Large intestine (tissue), 3 donors: Measurements from ENCODE around the gene MCC. TPM values are rescaled to one million over a fixed set of nuclear protein-coding genes. Genes with fewer than 3 reads are reported as not detected.

ENCODE experiments used
- DNase-seq, 2 donors: peaks; one replicate each; pipeline versions ENCODE4 v3.0.0 to v3.0.0-alpha.2; 2013
- H3K27ac ChIP-seq: one replicate; pipeline ENCODE4 v1.5.1; 2013; ENCODE audit warnings: low read length
- H3K27me3 ChIP-seq: 2 replicates; pipeline ENCODE4 v1.6.1; 2013; ENCODE audit warnings: low read length; ENCODE audit not compliant: control insufficient read depth, insufficient read depth
- H3K36me3 ChIP-seq: 2 replicates; pipeline ENCODE4 v1.6.1; 2013; ENCODE audit warnings: low read length; ENCODE audit not compliant: control insufficient read depth, insufficient read depth
- H3K4me1 ChIP-seq: one replicate; pipeline ENCODE4 v1.6.1; 2013; ENCODE audit warnings: low read length; ENCODE audit not compliant: control insufficient read depth, insufficient read depth
- H3K4me3 ChIP-seq: one replicate; pipeline ENCODE4 v1.5.1; 2013; ENCODE audit warnings: low read length
- H3K9me3 ChIP-seq: one replicate; pipeline ENCODE4 v1.6.1; 2013; ENCODE audit warnings: mild to moderate bottlenecking, low read depth, low read length, moderate library complexity; ENCODE audit not compliant: control insufficient read depth
- WGBS: methylation state at CpG from one replicate; pipeline ENCODE4 v1.1.5; 2013; ENCODE audit warnings: low lambda C conversion rate; ENCODE audit not compliant: insufficient coverage; 5-methylcytosine and 5-hydroxymethylcytosine counted together
- polyA plus RNA-seq: library from polyadenylated mRNA; unstranded; fragments of 120-200 nt; gene quantifications from one replicate; pipeline ENCODE4 v1.2.1, GENCODE V29; 2013

The MCC gene
- polyA plus RNA-seq, 1 donor, result 5.2 TPM

DNA sequence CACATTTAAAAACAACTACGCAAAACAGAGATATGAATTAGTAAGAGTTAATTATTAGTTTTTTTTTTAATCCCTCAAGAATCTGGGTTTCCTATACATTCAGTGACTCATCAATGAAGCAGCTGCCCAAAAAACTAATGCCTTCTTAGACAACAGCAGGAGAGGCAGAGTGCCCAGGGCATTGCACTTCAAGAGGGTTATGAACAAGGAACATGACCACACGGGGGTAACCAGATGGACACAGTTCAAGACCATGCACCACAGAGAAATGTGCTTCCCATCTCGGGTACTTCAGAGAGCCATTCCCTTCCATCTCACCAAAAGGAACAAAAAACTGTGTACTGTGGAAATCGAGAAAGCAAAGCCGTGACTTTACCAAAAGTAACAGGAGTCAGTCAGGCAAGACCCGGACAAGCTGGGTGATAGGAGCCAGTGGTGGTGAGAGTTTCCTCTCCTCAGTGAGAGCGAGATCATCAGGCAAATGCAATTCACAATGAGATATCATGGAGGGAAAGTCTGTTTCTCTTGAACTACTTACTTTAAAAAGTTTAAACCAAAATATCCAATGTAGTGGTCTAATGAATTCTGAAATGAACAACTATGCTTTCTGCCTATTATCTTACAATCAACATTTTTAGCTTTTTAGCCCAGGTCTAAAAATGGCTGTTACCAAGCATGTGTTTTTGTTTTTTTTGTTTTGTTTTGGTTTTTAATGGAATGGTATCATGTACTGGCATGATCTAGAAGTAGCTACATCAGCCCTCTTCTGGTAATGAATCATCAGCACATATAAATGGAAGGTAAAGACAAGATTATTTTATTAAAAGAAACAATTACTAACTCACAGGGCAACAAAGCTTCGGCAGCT lies 245.5 kb downstream of the MCC start:
- Histone ChIP-seq H3K9me3 (no peaks in the 10 kb centered on the region), H3K4me1 (no peaks in the 10 kb centered on the region), H3K27me3 (no peaks in the 10 kb centered on the region), H3K4me3 (no peak overlapping the region), H3K27ac (no peak overlapping the region), H3K36me3 (no peaks in the 10 kb centered on the region)
- DNase-seq, result no peak
- 67% methylated on average over 3 of the region's 8 CpGs for WGBS

DNA sequence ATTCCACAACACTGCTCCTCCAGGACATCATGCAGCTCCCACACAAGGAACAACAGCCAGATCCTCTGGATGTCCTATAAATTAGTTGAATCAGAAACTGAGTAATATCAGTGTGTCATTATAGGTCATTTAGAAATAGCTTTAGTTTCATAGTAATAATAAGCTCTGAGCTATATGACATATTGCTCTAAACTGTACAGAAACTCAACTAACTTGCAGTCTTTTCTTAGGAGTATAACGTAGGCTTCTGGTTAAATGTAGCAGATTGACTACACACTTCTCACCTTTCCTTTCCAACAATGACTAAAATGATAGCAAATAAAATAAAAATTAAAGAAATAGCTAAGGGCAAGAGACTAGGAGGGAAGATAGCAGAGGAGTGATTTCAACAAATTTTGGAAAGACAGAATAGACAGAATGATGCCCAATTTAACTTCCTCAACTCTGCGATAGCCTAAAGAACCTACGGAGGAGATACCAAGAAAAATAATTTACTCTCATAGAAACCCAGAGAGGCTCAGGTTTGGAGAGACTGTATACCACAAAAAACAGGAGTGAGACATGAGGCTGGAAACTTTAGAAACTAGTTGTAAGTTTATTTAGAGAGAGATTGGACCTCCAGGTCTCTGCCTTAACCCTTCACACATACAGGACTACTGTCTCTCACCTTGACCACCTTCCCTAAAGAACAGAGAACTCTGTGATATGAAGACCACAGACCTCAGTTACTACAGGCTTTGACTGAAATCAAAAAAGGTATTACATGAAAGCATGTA lies 247.1 kb downstream of the MCC start:
- no peak for DNase-seq
- Histone ChIP-seq H3K9me3 (no peaks in the 10 kb centered on the region), H3K4me1 (no peaks in the 10 kb centered on the region), H3K27ac (no peak overlapping the region), H3K4me3 (no peak overlapping the region), H3K27me3 (no peaks in the 10 kb centered on the region), H3K36me3 (no peaks in the 10 kb centered on the region)
- 100% methylated on average over 2 of the region's 3 CpGs for WGBS

DNA sequence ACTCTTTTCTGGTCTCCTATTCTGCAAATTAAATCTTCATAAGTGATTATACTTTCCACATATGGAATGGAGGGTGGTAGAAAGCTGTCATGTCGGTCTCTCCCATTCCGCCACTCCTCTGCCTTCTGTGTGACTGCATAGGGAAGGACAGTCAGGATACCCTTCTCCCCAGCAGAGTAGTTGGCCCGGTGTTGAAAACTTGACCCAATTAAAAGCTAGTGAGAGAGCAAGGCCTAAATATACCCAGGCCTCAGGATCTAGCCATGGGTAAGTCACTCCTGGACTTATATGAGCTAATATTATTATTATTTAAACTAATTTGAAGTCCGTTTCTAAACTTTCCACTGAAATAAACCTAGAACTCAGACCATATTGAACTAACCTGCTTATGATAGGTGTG lies 248.2 kb downstream of the MCC start:
- no peaks in the 10 kb centered on the region for H3K36me3 ChIP-seq
- WGBS, result 95% methylated on average over 3 of the region's 4 CpGs
- no peak for DNase-seq
- H3K27me3 ChIP-seq, result no peaks in the 10 kb centered on the region
- H3K9me3 ChIP-seq, result no peaks in the 10 kb centered on the region
- no peaks in the 10 kb centered on the region for H3K4me1 ChIP-seq
- H3K27ac ChIP-seq, result no peak overlapping the region
- no peak overlapping the region for H3K4me3 ChIP-seq

DNA sequence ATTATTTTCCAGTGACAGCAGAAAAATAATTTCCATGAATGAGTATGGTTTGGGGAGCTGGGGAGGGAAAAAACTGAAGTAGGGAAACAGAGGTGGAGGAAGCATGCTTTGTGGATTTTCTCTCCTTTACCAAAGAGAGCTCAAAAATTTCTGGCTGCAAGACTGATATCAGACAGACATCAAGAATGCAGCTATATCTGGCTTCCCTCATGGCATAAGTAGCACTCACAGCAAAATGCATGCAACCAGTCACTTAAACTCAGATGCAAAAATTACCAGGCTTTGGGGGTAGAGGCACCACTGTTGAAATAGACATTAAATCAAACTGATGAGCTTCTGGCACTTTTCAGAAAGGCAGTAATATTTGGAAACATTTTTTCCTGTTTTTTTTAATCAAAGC lies 250.4 kb downstream of the MCC start:
- no peaks in the 10 kb centered on the region for H3K36me3 ChIP-seq
- no peaks in the 10 kb centered on the region for H3K27me3 ChIP-seq
- H3K9me3 ChIP-seq, result no peaks in the 10 kb centered on the region
- H3K4me3 ChIP-seq, result no peak overlapping the region
- H3K27ac ChIP-seq, result no peak overlapping the region
- no peak for DNase-seq
- no peaks in the 10 kb centered on the region for H3K4me1 ChIP-seq

DNA sequence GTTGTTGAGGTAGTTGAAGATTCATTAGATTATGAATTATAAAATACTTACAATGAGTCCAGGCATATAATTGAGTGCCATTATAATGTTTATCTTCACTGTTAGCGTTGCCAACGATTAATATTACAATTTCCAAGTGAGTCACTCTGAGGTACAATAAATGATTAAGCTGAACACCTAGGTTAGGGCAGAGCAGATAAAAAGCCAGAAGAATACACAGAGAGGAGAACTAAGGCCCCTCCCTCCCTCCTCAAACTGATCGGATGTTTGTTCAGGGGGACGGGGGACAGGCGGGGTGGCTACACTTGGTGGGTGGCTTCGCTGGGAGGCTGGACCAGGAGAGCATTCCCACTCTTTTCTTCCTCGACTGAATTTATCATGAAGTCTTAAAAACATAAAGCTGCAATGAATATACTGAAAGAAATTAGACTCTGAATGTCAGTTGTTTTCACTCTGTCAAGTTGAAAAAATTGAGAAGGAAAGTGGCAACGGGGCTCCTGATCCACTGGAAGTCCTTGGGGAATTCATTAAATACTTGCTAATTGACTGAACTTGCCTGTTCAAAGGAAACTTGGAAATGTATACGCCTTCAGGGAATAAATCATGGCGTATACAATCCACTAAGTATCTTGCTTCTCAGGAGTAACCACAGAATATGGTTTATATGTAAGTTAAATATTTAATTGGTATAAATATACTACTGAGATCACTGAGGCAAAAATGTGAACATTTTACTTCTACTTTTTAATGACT lies 251.5 kb downstream of the MCC start:
- WGBS, result 58% methylated on average over 2 of the region's 10 CpGs
- Histone ChIP-seq H3K36me3 (no peaks in the 10 kb centered on the region), H3K4me1 (no peaks in the 10 kb centered on the region), H3K27ac (no peak overlapping the region), H3K27me3 (no peaks in the 10 kb centered on the region), H3K4me3 (no peak overlapping the region), H3K9me3 (no peaks in the 10 kb centered on the region)
- DNase-seq, result no peak

DNA sequence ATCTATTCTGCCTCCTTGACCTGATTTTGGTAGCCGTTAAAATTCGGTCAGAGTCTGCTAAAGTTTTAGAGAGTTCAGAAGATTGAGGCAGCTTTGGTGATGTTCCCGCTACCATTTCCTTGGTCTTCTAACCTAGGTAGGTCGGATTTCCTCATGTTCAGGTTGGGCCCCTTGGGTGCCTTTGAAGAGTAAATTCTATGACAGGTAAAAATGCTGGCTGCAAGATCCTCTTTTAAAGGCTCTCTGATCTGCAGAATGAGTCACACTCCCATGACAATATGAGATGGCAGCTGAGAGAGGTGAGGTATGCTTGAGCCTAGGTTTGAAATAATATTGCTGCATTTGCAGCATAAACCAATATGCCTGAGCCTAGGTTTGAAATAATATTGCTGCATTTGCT lies 252.4 kb downstream of the MCC start:
- no peaks in the 10 kb centered on the region for H3K9me3 ChIP-seq
- no peak overlapping the region for H3K4me3 ChIP-seq
- H3K4me1 ChIP-seq, result no peaks in the 10 kb centered on the region
- H3K27me3 ChIP-seq, result no peaks in the 10 kb centered on the region
- no CpG with 5 or more reads among the region's 4 CpGs for WGBS
- DNase-seq, result no peak
- no peaks in the 10 kb centered on the region for H3K36me3 ChIP-seq
- no peak overlapping the region for H3K27ac ChIP-seq

DNA sequence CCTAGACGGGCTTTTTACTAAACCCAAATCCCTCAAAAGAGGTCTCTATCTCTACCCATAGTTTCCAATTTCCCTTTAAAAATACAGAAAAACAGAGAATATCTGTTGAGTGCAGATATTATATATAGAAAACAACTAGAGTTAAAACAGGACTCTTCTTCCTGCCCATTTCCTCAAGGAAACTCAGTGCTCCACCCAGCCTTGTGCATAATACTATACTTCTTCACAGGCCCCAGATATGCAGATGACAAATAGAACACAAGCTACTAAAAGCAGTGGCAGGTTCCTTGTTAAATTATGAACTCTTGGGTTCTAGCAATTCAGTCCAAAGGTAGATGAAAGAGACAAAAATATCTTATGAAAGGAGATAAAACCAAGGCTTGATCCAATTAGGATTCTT lies 253.7 kb downstream of the MCC start:
- Histone ChIP-seq H3K36me3 (no peaks in the 10 kb centered on the region), H3K27me3 (no peaks in the 10 kb centered on the region), H3K4me1 (no peaks in the 10 kb centered on the region), H3K9me3 (no peaks in the 10 kb centered on the region), H3K4me3 (no peak overlapping the region), H3K27ac (no peak overlapping the region)
- DNase-seq, result no peak
- no CpG with 5 or more reads among the region's 1 CpG for WGBS

DNA sequence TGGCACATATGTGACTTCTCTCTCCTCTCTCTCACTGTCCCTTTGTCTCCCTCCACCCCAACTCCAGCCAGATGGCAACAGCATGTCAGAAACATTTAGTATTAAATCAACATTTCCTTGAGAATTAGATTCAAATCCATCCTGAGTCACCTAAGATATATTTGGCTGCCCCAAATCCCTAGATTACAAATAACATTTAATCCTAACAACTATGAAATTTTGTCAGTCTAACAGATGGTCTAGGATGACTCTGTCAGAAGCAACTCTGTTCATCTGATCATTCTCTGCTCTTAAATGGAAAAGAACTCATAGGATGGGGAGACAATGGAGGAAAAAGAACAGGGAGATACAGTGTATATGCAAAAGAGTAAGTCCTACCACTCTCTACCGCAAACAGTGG lies 254.6 kb downstream of the MCC start:
- no peaks in the 10 kb centered on the region for H3K9me3 ChIP-seq

DNA sequence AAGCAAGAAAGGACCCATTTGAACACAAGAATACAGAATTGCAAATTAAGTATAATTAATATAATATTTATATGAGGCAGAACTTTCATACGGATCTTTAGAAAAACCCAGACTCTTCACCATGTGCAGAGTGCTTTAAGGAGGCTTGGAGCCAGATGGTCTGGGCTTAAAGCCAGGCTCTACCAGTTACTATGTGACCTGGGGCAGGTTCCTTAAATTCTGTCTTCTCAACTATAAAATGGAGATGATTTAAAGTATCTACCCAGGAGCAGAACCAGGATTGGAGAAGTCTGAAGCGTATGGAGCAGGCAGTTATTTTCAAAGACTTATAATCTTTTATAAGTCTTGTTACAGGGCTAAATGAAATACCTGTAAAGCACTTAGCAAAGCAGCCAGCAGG lies 255.6 kb downstream of the MCC start:
- Histone ChIP-seq H3K36me3 (no peaks in the 10 kb centered on the region), H3K27me3 (no peaks in the 10 kb centered on the region), H3K4me3 (no peak overlapping the region), H3K4me1 (no peaks in the 10 kb centered on the region), H3K9me3 (no peaks in the 10 kb centered on the region), H3K27ac (no peak overlapping the region)
- no peak for DNase-seq
- WGBS, result no CpG with 5 or more reads among the region's 2 CpGs

More for the DNA sequence above, 254.6 kb downstream of the MCC start:
- Histone ChIP-seq H3K27ac (no peak overlapping the region), H3K36me3 (no peaks in the 10 kb centered on the region), H3K4me1 (no peaks in the 10 kb centered on the region), H3K27me3 (no peaks in the 10 kb centered on the region), H3K4me3 (no peak overlapping the region)
- no peak for DNase-seq
- WGBS, result 100% methylated on average over 1 of the region's 1 CpG

DNA sequence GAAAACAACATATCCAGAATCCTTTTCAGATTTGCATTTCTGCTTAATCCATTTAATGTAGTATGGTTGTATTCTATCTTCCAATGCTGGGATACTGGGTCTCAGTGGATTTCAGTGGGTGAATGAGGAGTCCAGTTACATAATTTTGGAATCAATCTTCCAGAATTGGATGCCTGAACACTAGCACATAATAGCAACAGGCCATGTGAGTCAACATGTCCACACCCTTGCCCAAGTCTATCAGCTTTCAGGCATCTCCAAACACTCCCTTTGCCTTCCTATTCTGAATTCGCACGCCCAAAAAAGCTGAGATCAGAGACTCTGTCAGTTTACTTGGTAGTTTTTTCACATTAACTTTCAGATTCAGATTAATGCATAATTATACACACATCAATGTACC lies 256.0 kb downstream of the MCC start:
- no peak overlapping the region for H3K27ac ChIP-seq
- WGBS, result no CpG with 5 or more reads among the region's 2 CpGs
- H3K9me3 ChIP-seq, result no peaks in the 10 kb centered on the region
- no peaks in the 10 kb centered on the region for H3K36me3 ChIP-seq
- H3K4me3 ChIP-seq, result no peak overlapping the region
- H3K4me1 ChIP-seq, result no peaks in the 10 kb centered on the region
- DNase-seq, result no peak
- H3K27me3 ChIP-seq, result no peaks in the 10 kb centered on the region
